ENCODE data around the gene CCR1. TPM values are rescaled to one million over a fixed set of nuclear protein-coding genes. Genes with fewer than 3 reads are reported as not detected.

The CCR1 gene
- total RNA-seq, 1 experiment from 2014 or later: 0.28 TPM

- no peak overlapping the region for H3K27ac ChIP-seq
- H3K27me3 ChIP-seq (ENCODE audit: insufficient read depth, low read depth): no peaks in the 10 kb centered on the region
Observed at GRCh38 chr3:46187876-46188275, 20.2 kb downstream of the CCR1 start.

GRCh38 chr3:46187341-46187700 is 20.8 kb downstream of the CCR1 start:
- H3K4me1 ChIP-seq (replicated peaks; ENCODE audit: insufficient read depth): no peaks in the 10 kb centered on the region
- no peaks in the 10 kb centered on the region for H4K20me1 ChIP-seq (ENCODE audit: insufficient read depth)
- peaks cover 12% of the 10 kb centered on the region for H3K36me3 ChIP-seq (ENCODE audit: low read depth)
- H3F3A ChIP-seq (ENCODE audit: insufficient read depth, low read depth): no peaks in the 10 kb centered on the region
- H2AFZ ChIP-seq: no peak overlapping the region
- no TSS peak for BruUV-seq (replicated peaks)
- TF ChIP-seq EZH2 (IDR thresholded peaks at IDR 0.05; ENCODE audit: low read depth) (no peak), CTCF (conservative IDR thresholded peaks at IDR 0.05) (no peak)
- H3K9me3 ChIP-seq (ENCODE audit: insufficient read depth, low read depth): peaks cover 5% of the 10 kb centered on the region; the same call in 1 of the 2 replicates
- CTCF ChIA-PET: no interaction called here
- intact Hi-C loops (cut with micrococcal nuclease; ENCODE audit: unreplicated experiment): no loop called here
- no peak overlapping the region for H3K4me3 ChIP-seq
- no peak overlapping the region for H3K4me2 ChIP-seq
- no peak overlapping the region for H3K27ac ChIP-seq
- 0 out of 2 replicates have a peak, but pooled peaks cover 4% of the 10 kb centered on the region for H3K79me2 ChIP-seq (ENCODE audit: low read depth)
- no peaks in the 10 kb centered on the region for H3K27me3 ChIP-seq (ENCODE audit: insufficient read depth, low read depth)
- no peaks in the 10 kb centered on the region for H3K9me2 ChIP-seq (ENCODE audit: insufficient read depth)
- no peak for DNase-seq
- POLR2A ChIA-PET (ENCODE audit: unreplicated experiment): no interaction called here

More at GRCh38 chr3:46187876-46188275, 20.2 kb downstream of the CCR1 start:
- Histone ChIP-seq H3F3A (ENCODE audit: insufficient read depth, low read depth) (no peaks in the 10 kb centered on the region), H3K79me2 (ENCODE audit: low read depth) (0 out of 2 replicates have a peak, but pooled peaks cover 4% of the 10 kb centered on the region), H4K20me1 (ENCODE audit: insufficient read depth) (no peaks in the 10 kb centered on the region), H3K36me3 (ENCODE audit: low read depth) (peaks cover 12% of the 10 kb centered on the region), H3K4me1 (replicated peaks; ENCODE audit: insufficient read depth) (no peaks in the 10 kb centered on the region), H3K9me3 (ENCODE audit: insufficient read depth, low read depth) (peaks cover 5% of the 10 kb centered on the region; the same call in 1 of the 2 replicates), H2AFZ (no peak overlapping the region), H3K9me2 (ENCODE audit: insufficient read depth) (no peaks in the 10 kb centered on the region), H3K4me3 (no peak overlapping the region), H3K4me2 (no peak overlapping the region)
- ChIA-PET POLR2A (ENCODE audit: unreplicated experiment) (no interaction called here), CTCF (no interaction called here)
- no peak for DNase-seq
- intact Hi-C loops (cut with micrococcal nuclease; ENCODE audit: unreplicated experiment): no loop called here
- BruUV-seq (replicated peaks): no TSS peak
- TF ChIP-seq EZH2 (IDR thresholded peaks at IDR 0.05; ENCODE audit: low read depth) (no peak), CTCF (conservative IDR thresholded peaks at IDR 0.05) (no peak)

- POLR2A ChIA-PET (ENCODE audit: unreplicated experiment): no interaction called here
Observed at GRCh38 chr3:46186471-46187340, 21.4 kb downstream of the CCR1 start.

More at GRCh38 chr3:46186471-46187340, 21.4 kb downstream of the CCR1 start:
- no peak overlapping the region for H3K4me3 ChIP-seq
- H3F3A ChIP-seq (ENCODE audit: insufficient read depth, low read depth): no peaks in the 10 kb centered on the region
- no peaks in the 10 kb centered on the region for H3K9me2 ChIP-seq (ENCODE audit: insufficient read depth)
- intact Hi-C loops (cut with micrococcal nuclease; ENCODE audit: unreplicated experiment): no loop called here
- peaks cover 12% of the 10 kb centered on the region for H3K36me3 ChIP-seq (ENCODE audit: low read depth)
- no peaks in the 10 kb centered on the region for H4K20me1 ChIP-seq (ENCODE audit: insufficient read depth)
- no peak overlapping the region for H3K4me2 ChIP-seq
- no peaks in the 10 kb centered on the region for H3K4me1 ChIP-seq (replicated peaks; ENCODE audit: insufficient read depth)
- no peak for TF ChIP-seq CTCF (conservative IDR thresholded peaks at IDR 0.05)
- TF ChIP-seq EZH2 (IDR thresholded peaks at IDR 0.05; ENCODE audit: low read depth): no peak
- CTCF ChIA-PET: no interaction called here
- H3K9me3 ChIP-seq (ENCODE audit: insufficient read depth, low read depth): peaks cover 5% of the 10 kb centered on the region; the same call in 1 of the 2 replicates
- H2AFZ ChIP-seq: no peak overlapping the region
- no peak for DNase-seq
- H3K79me2 ChIP-seq (ENCODE audit: low read depth): 0 out of 2 replicates have a peak, but pooled peaks cover 4% of the 10 kb centered on the region
- H3K27me3 ChIP-seq (ENCODE audit: insufficient read depth, low read depth): no peaks in the 10 kb centered on the region
- no peak overlapping the region for H3K27ac ChIP-seq
- BruUV-seq (replicated peaks): no TSS peak
